Hepatic stellate cell (primary cell): Measurements from ENCODE around the gene OR5D18.
"Not testable (repeated sequence)": the region's sequence is repeated elsewhere in the genome, so short reads cannot be mapped to it uniquely, and the experiment has no call there.

Source experiments
- DNase-seq: peaks from one replicate; pipeline ENCODE4 v3.0.0; 2011; ENCODE audit warnings: low spot score

OR5D18 gene

DNA sequence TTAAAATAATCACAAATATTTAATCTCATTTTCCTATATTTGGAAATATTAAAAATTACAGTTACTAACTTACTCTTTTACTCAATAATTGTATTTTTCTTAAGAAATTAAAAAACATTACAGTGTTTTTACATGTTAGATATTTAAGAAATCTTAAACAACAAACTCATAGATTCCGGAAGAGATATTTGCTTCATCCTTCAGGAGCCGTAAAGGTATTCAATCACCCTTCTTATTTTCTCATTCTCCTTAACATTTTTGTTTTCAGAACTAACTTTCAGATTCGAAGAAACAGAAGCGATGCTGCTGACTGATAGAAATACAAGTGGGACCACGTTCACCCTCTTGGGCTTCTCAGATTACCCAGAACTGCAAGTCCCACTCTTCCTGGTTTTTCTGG lies at the start of gene OR5D18:
OR5D18 (plus strand) TSS at position 301 of the 400 bp plus-strand sequence; CDS start at position 301, 0 bp downstream.
- no peak for DNase-seq

DNA sequence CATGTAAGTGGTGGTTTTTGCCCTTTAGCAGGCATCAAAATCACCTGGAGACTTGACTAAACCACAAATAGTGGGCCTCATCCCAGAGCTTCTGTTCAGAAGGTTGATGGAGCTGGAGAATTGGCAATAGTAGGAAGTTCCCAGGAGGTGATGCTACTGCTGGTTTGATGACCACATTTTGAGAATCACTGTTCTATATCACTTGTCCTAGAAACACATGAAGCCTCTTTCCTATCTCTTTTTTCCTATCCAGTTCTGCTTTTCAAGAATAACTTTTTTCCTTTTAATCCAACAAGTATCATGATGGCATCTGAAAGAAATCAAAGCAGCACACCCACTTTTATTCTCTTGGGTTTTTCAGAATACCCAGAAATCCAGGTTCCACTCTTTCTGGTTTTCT lies 46.3 kb upstream of the OR5D18 start, which contains the start of gene OR5D13:
OR5D13 (plus strand) TSS at position 301 of the 400 bp plus-strand sequence; CDS start at position 301, 0 bp downstream.
- DNase-seq = no peak

DNA sequence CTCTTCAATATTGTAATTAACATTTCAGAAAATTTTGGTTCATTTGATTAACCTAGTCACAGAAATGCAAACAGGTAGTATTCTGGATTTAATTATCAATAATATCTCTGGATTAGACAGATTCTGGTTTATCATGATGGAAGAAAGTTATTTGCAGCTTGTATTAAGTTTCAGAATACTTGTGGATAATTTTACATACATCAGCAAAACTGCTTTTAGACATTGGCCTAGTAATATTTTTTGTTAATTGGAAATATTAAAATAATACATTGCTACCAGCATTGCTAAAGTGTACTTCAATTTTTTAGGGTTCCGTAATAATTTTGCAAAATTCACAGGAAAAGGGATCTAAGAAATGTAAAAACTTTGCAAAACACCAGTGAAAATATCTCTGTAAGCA lies 27.8 kb upstream of the OR5D18 start:
- no peak for DNase-seq

DNA sequence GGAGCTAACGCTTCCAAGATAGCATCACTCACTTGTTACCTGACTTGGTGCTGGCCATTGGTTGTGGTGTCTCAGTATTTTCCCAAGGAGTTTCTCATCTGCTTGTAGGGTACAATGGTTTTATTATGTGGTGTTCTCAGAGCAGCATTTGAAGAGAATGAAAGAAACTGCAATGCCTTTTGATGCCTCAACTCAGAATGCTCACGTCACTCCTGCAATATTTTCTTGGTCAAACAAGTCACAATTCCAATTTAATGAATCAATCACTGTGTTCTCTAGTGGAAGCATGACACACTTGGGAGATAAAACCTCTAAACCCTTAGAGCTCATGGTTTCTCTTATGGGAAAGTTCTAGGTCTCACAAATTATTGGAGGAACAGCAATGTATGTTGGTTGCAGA lies 26.1 kb upstream of the OR5D18 start:
- no peak for DNase-seq

DNA sequence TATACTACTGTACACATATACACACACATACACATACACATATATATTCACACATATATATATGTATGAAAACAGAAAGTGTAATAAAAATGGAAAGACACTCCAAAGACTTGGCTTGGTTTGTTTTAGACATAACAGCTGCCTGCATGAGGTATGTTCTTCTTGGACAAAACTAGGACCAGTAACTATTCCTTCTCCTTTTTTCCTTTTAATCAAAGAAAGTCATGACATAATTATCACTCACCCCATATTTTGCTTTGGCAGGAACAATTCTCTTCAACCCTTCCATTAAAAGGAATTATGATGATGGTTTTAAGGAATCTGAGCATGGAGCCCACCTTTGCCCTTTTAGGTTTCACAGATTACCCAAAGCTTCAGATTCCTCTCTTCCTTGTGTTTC lies 24.2 kb upstream of the OR5D18 start, which contains the start of gene OR5D14:
OR5D14 (plus strand) TSS at position 301 of the 400 bp plus-strand sequence; CDS start at position 301, 0 bp downstream.
- no peak for DNase-seq

DNA sequence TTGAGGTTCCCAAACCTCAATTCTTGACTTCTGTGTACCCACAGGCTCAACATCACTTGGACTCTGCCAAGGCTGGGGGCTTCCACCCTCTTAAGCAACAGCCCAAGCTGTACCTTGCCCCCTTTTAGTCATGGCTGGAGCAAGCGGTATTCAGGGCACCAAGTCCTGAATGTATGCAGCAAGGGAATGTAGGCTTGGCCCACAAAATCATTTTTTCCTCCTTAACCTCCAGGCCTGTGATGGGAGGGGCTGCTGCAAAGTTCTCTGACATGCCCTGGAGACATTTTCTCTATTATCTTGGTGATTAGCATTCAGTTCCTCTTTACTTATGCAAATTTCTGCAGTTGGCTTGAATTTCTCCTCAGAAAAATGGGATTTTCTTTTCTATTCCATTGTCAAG lies 13.2 kb upstream of the OR5D18 start:
- DNase-seq = no peak

DNA sequence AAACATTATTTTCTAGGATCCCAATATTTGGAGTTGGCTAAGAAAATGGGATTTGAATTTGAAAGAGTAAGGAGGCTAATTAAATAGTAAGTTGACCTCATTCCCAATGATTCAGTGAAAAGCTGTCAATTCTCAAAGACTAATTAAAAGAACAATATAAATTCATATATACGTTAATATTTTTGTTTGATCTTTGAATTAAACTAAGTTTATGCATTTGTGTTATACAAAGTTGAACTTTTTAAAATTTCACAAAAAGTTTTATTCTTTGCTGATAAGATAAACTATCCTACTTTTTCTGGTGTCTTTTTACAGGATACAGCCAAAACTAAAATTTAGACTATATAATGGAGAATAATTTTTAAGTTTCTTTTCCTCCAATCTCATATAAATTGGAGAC lies 8.4 kb upstream of the OR5D18 start, which contains the start of gene OR5L1:
OR5L1 (plus strand) TSS at position 301 of the 400 bp plus-strand sequence. CDS start 100 bp downstream, outside the sequence.
- DNase-seq = no peak

DNA sequence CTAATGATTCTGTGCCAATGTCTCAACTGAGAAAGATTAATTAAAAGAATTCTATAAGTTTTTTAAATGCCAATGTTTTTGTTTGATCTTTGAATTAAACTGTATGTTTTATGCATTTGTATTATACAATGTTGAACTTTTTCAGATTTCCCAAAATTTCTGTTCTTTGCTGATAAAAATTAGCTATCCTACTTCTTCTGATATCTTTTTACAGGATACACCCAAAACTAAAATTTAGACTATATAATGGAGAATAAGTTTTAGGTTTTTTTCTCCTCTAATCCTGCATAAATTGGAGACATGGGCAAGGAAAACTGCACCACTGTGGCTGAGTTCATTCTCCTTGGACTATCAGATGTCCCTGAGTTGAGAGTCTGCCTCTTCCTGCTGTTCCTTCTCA lies 7.5 kb downstream of the OR5D18 start, which contains the start of gene OR5L2:
OR5L2 (plus strand) TSS at position 301 of the 400 bp plus-strand sequence; CDS start at position 301, 0 bp downstream.
- no peak for DNase-seq

DNA sequence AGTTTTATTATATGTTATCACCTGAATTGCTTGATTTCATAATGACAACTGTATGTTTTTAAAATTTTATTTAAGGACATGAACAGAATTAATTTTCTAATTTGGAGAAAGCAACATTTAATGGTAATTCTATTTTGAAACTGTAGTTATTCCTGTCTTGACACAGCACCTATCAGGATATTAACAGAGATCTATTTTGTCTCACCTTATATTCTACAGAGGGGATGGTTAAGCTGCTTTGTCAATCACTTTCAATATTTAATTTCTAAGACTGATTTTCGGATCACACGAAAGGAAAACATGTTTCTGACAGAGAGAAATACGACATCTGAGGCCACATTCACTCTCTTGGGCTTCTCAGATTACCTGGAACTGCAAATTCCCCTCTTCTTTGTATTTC lies 19.0 kb downstream of the OR5D18 start, which contains the start of gene OR5D16:
OR5D16 (plus strand) TSS at position 301 of the 400 bp plus-strand sequence; CDS start at position 301, 0 bp downstream.
- DNase-seq = no peak

DNA sequence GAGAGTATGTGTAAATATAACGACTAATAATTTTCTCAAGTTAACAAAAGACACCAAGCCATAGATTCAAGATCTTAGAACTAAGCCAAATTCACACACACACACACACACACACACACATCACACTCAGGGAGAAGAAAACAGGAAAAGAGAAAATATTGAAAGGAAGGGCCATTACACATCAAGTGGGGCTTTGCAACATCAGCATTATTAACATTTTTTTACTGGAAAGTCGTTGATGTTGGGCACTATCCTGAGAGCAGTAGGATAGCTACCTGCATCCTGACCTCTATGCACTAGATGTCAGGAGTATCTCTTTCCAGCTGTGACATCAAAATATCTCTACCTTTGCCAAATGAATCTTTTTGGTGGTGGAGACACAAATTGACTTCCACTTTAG lies 28.0 kb downstream of the OR5D18 start:
- DNase-seq = no peak

DNA sequence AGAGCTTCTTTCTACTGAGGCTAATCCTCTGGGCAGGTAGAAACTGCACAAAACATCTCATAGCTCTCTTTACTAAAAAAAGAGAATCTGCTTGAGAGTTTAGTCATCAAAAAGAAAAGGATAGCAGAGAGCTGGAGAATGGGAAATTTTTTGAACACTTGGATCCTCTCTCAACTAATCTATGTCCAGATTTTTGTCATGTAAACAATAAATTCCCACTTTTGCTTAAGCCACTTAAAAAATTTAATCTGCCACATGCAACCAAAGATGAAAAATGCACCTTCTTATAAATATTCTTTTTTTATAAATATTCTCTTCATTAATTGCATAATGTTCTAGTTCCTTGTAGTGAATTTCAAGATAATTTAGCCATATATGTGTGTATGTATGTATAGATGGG lies 29.6 kb downstream of the OR5D18 start:
- no peak for DNase-seq

DNA sequence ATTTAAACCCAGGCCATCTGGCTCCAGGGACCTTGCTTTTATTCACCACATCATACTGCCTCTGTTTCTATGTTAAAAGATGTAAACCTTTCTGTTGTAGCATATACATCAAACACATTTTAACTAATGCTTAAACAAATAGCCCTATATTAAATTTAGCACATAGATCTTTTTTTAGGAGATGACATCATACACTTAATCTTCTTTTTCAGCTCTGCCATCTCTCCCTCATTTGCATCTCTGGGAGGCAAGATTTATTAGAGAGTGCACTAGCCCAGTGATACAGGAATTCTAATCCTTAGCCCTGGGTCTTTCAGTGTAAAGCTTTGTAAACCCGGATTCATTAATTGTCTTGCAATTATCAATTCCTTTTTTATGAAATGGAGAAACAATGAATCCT lies 32.7 kb downstream of the OR5D18 start:
- DNase-seq = no peak

DNA sequence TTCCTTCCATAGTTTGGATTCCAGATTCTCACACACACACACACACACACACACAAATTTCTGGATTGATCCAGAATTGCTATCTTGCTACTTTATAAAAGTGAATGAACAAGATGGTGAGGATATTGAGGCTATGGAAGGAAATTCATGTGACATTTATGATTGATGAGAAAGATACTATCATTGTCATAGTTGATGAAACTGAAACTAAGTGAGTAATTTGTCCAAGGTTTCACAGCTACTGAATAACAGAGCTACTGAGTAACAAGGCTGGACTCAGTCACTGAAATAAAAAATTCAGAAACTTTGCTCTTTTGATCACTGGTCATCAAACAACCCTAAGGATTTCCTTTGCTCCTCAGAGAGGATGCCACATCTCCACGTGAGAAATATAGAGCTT lies 35.3 kb downstream of the OR5D18 start:
- DNase-seq = no peak

DNA sequence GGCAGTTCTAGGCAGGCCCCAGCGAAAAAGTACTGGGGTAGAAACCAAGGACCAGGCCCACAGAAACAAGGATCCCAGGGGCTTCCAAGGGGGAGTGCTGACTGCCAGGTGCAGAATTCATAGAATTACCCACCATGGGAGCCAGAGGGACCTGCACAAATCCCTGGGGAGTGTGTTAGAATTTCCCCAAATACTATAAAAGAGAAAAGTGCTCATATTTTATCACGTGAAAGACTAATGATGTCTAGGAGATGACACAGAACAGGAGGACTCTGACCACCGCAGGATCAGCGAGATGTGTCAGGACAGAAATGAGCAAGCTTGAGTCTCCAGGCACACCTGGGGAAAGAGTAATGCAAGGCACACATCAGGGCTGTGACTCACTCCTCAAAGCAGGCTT lies 47.9 kb downstream of the OR5D18 start:
- not testable (repeated sequence) for DNase-seq
